Transverse colon (tissue), 3 donors: Measurements from ENCODE around the gene PTPN4.

Experiments used
- POLR2A ChIP-seq: fragments of 450-650 bp; IDR thresholded peaks from one replicate; pipeline ENCODE4 v1.6.1; 2016; ENCODE audit warnings: antibody characterized with exemption, mild to moderate bottlenecking, moderate library complexity
- TF ChIP-seq, protein P1 (sequence below), 5 experiments: fragments of 200-600 bp in 3 of 5; fragments of 450-650 bp in 2 of 5; sonication (generic) in 3 of 5; IDR thresholded peaks; 1 replicate in 2 of 5; 2 replicates in 3 of 5; pipeline ENCODE4 v1.5.1; 2016 to 2017; ENCODE audit warnings: antibody characterized with exemption in 5 of 5, inconsistent platforms in 3 of 5, mild to moderate bottlenecking in 2 of 5, moderate library complexity in 1 of 5

DNA sequence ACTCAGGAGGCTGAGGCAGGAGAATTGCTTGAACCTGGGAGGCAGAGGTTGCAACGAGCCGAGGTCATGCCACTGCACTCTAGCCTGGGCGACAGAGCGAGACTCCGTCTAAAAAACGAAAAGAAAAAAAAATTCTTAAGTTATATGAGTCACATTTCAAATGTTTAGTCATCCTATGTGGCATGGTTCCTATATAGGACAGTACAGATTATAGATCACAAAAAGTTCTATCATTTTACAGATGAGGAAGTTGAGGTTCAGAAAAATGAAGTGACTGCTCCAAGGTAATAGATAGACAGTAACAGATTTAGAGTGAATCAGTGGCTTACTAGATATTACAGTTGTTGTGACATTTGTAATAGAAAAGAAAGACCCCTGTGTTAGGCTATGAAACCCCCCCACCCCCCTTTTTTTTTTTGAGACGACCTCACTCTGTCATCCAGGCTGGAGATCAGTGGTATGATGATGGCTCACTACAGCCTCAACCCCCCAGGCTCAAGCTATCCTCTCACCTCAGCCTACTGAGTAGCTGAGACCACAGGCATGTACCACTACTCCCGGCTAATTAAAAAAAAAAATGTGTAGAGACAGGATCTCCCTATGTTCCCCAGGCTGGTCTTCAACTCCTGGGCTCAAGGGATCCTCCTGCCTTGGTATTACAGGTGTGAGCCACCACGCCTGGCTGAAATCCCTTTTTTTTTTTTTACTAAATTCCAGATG lies 22.7 kb downstream of the PTPN4 start:
- TF ChIP-seq POLR2A = no peak
- TF ChIP-seq, protein P1, sequence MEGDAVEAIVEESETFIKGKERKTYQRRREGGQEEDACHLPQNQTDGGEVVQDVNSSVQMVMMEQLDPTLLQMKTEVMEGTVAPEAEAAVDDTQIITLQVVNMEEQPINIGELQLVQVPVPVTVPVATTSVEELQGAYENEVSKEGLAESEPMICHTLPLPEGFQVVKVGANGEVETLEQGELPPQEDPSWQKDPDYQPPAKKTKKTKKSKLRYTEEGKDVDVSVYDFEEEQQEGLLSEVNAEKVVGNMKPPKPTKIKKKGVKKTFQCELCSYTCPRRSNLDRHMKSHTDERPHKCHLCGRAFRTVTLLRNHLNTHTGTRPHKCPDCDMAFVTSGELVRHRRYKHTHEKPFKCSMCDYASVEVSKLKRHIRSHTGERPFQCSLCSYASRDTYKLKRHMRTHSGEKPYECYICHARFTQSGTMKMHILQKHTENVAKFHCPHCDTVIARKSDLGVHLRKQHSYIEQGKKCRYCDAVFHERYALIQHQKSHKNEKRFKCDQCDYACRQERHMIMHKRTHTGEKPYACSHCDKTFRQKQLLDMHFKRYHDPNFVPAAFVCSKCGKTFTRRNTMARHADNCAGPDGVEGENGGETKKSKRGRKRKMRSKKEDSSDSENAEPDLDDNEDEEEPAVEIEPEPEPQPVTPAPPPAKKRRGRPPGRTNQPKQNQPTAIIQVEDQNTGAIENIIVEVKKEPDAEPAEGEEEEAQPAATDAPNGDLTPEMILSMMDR (IDR thresholded peaks at IDR 0.05) = no peak
